HL-60 (cell line): ENCODE results near the gene RTL10.

Experiments used
- DNase-seq, 2 experiments: peaks; one replicate each; pipeline ENCODE4 v3.0.0-alpha.2; 2010 to 2020; ENCODE audit warnings: low read depth in 1 of 2, low spot score in 1 of 2
- H3K27ac ChIP-seq: fragments of 250-450 bp; sonication (Bioruptor Pico); replicated peaks from 2 replicates; pipeline ENCODE4 v1.5.1; 2020; ENCODE audit warnings: mild to moderate bottlenecking, moderate library complexity
- H3K27me3 ChIP-seq: fragments of 250-450 bp; sonication (Bioruptor Pico); 2 replicates; pipeline ENCODE4 v1.5.1; 2021; ENCODE audit warnings: mild to moderate bottlenecking, moderate library complexity; ENCODE audit not compliant: insufficient read depth, poor library complexity, severe bottlenecking
- H3K4me3 ChIP-seq: replicated peaks from 2 replicates; pipeline ENCODE4 v1.5.1; 2011; ENCODE audit warnings: mild to moderate bottlenecking, control low read depth, low read length; ENCODE audit not compliant: insufficient read depth
- CTCF ChIP-seq: IDR thresholded peaks from one replicate; pipeline ENCODE4 v1.5.1; 2011; ENCODE audit warnings: low read length, control low read depth, inconsistent platforms; ENCODE audit not compliant: insufficient read depth
- GABPA ChIP-seq: IDR thresholded peaks from 2 replicates; pipeline ENCODE4 v1.6.1; 2012; ENCODE audit warnings: low read depth
- POLR2AphosphoS5 ChIP-seq: IDR thresholded peaks from 2 replicates; pipeline ENCODE4 v1.6.1; 2012; ENCODE audit warnings: low read depth
- REST ChIP-seq: IDR thresholded peaks from 2 replicates; pipeline ENCODE4 v1.6.1; 2012; ENCODE audit warnings: low read depth; ENCODE audit not compliant: insufficient replicate concordance
- SPI1 ChIP-seq: IDR thresholded peaks from 2 replicates; pipeline ENCODE4 v1.6.1; 2012; ENCODE audit warnings: low read depth, mild to moderate bottlenecking, borderline replicate concordance

The RTL10 gene

DNA sequence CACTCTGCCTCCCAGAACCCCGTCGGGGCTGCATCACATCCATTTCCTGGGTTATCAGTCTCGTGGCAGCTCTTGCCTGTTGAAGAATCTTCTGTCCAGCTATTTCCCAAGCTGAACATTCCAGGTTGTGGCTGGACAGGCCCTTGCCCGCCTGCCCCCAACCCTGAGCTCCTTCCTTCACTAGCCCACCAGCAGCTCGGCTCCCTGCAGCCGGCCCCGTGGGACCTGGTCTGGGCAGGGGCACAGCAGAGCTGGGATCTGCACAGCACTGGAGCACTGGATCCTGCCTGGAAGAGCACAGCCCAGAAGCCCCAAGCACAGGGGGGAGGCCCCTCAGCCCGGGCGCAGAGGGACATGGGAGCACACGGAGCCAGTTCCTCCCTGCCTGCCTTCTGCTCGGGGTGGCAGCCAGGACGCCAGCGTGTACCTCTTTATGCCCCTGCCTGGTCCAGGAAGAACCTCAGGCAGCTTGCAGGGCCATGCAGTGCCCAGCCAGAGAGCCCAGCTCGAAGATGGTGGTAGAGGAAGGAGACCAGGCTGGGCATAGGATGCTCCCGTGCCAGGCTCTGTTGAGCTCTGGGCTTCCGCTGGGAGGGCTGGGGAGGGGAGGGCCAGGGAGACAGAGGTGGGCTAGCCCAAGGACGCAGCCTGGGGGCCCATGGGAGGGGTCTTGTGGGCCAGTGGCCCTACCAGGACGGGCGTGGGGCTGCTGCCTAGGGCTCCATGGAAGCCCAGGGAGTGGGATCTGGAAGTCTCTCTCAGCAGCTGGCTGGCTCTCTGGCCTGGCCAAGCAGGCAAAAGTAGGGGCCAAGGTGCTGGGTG lies 16.6 kb upstream of the RTL10 start:
- TF ChIP-seq CTCF (no peak), SPI1 (no peak), REST (no peak), POLR2AphosphoS5 (no peak), GABPA (no peak)
- no peak overlapping the region for H3K27ac ChIP-seq
- H3K4me3 ChIP-seq: no peak overlapping the region
- H3K27me3 ChIP-seq: no peaks in the 10 kb centered on the region
- DNase-seq: no peak

- Histone ChIP-seq H3K27me3 (no peaks in the 10 kb centered on the region), H3K27ac (no peak overlapping the region), H3K4me3 (no peak overlapping the region)
- DNase-seq: no peak
- TF ChIP-seq POLR2AphosphoS5 (no peak), CTCF (no peak), SPI1 (no peak), GABPA (no peak), REST (no peak)
Measured at GRCh38 chr22:19870153-19871022, 15.7 kb upstream of the RTL10 start.

DNA sequence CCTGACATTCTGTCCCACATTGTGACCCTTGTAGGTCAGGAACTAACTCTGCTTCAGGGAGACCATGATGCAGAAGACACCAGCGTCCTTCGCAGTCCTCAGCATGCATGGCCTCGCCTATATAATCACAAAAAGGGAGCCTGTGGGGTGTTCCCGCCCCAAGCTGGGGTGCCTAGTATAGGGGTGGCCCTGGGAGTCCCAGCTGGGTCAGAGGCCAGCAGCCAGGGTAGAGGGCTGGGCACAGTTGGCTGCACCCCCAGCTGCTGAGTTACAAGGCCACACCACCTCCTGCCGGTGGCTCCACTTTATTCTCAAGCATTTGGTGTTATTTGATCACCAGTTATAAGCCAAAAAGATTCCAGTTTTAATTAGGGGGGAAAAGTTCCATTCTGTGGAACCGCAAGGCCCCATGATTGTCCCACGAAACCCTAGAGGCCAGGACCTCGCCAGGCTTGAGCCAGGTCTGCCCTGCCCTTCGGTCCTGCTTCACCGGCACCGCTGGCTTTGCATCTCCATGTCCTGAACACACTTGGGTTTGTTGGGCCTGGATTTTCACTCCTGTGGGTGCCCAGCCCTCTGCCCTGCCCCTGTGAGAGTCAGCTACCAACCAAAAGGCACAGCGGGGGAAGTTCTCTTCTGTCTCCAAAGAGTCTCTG lies 15.0 kb upstream of the RTL10 start:
- no peaks in the 10 kb centered on the region for H3K27me3 ChIP-seq
- TF ChIP-seq REST: no peak
- no peak for TF ChIP-seq CTCF
- TF ChIP-seq GABPA: no peak
- no peak for TF ChIP-seq POLR2AphosphoS5
- no peak for TF ChIP-seq SPI1
- no peak overlapping the region for H3K4me3 ChIP-seq
- DNase-seq: no peak
- H3K27ac ChIP-seq: no peak overlapping the region
